Inferior parietal cortex (tissue), 1 donor: ENCODE results near the gene PPM1M.

Experiments
- DNase-seq: peaks from one replicate; pipeline ENCODE4 v3.0.0-alpha.2; 2016; ENCODE audit errors: extremely low spot score

The PPM1M gene

GRCh38 chr3:52295671-52296208 is 50.2 kb downstream of the PPM1M start:
- no peak for DNase-seq

- DNase-seq, result no peak
These were observed 51.9 kb downstream of the PPM1M start for GRCh38 chr3:52297242-52298148.

- DNase-seq, result no peak
These were observed 52.9 kb downstream of the PPM1M start for GRCh38 chr3:52298149-52299098.

- DNase-seq, result no peak
These were observed 53.8 kb downstream of the PPM1M start for GRCh38 chr3:52299247-52299878.
